ENCODE measurements around the gene GGA3.
"Not testable (repeated sequence)": the region's sequence is repeated elsewhere in the genome, so short reads cannot be mapped to it uniquely, and the experiment has no call there.

Gene GGA3

GRCh38 chr17:75271955-75272847, 10.8 kb upstream of the GGA3 start:
- peak; percentile 54 for DNase-seq (ENCODE audit: low spot score)

GRCh38 chr17:75271233-75271954, 10.0 kb upstream of the GGA3 start:
- peak; percentile 95 for DNase-seq (ENCODE audit: low spot score)

- DNase-seq (ENCODE audit: low spot score), result no peak
Observed at GRCh38 chr17:75270966-75271232, 9.5 kb upstream of the GGA3 start, which contains the start of gene MIF4GD. Gene MIF4GD (minus strand): TSS chr17:75271231. CDS start chr17:75270195, 1,036 bp downstream.

- DNase-seq (ENCODE audit: low spot score), result peak; percentile 66
Observed at GRCh38 chr17:75270218-75270965, 9.0 kb upstream of the GGA3 start.

- DNase-seq (ENCODE audit: low spot score), result no peak
Observed at GRCh38 chr17:75269844-75270217, 8.4 kb upstream of the GGA3 start.

GRCh38 chr17:75267411-75268232, 6.2 kb upstream of the GGA3 start:
- no peak for DNase-seq (ENCODE audit: low spot score)

- DNase-seq (ENCODE audit: low spot score), result no peak
Observed at GRCh38 chr17:75267153-75267410, 5.7 kb upstream of the GGA3 start.

- no peak for DNase-seq (ENCODE audit: low spot score)
Observed at GRCh38 chr17:75266316-75267152, 5.1 kb upstream of the GGA3 start.

- no peak for DNase-seq (ENCODE audit: low spot score)
Observed at GRCh38 chr17:75265614-75266315, 4.4 kb upstream of the GGA3 start.

- no peak for DNase-seq (ENCODE audit: low spot score)
Observed at GRCh38 chr17:75263055-75263454, 1.6 kb upstream of the GGA3 start.

- DNase-seq (ENCODE audit: low spot score), result no peak
Observed at GRCh38 chr17:75262112-75262606, 753 bp upstream of the GGA3 start.

GRCh38 chr17:75260641-75261335, 618 bp downstream of the GGA3 start:
- no peak for DNase-seq (ENCODE audit: low spot score)

- not testable (repeated sequence) for DNase-seq (ENCODE audit: low spot score)
Observed at GRCh38 chr17:75257228-75257627, 4.2 kb downstream of the GGA3 start.

- DNase-seq (ENCODE audit: low spot score), result not testable (repeated sequence)
Observed at GRCh38 chr17:75255954-75256698, 5.3 kb downstream of the GGA3 start.

- no peak for DNase-seq (ENCODE audit: low spot score)
Observed at GRCh38 chr17:75252039-75252816, 9.2 kb downstream of the GGA3 start.

- DNase-seq (ENCODE audit: low spot score), result peak; percentile 51
Observed at GRCh38 chr17:75250009-75250471, 11.4 kb downstream of the GGA3 start.

- DNase-seq (ENCODE audit: low spot score), result no peak
Observed at GRCh38 chr17:75249564-75249963, 11.8 kb downstream of the GGA3 start.

- DNase-seq (ENCODE audit: low spot score), result no peak
Observed at GRCh38 chr17:75246404-75246803, 15.0 kb downstream of the GGA3 start.
